Activated CD8-positive, alpha-beta memory T cell treated with anti-CD3 and anti-CD28 coated beads, Interleukin-2, amount 50 U/mL, for 48 hours (primary cell): ENCODE results near the gene SNX13.

Experiments
- DNase-seq: peaks from one replicate; pipeline ENCODE4 v3.0.0-alpha.2; 2020

The SNX13 gene

GRCh38 chr7:17773289-17773626 lies 167.0 kb downstream of the SNX13 start:
- DNase-seq, result no peak

- DNase-seq, result no peak
Observed at GRCh38 chr7:17772581-17773288, 167.6 kb downstream of the SNX13 start.

DNA sequence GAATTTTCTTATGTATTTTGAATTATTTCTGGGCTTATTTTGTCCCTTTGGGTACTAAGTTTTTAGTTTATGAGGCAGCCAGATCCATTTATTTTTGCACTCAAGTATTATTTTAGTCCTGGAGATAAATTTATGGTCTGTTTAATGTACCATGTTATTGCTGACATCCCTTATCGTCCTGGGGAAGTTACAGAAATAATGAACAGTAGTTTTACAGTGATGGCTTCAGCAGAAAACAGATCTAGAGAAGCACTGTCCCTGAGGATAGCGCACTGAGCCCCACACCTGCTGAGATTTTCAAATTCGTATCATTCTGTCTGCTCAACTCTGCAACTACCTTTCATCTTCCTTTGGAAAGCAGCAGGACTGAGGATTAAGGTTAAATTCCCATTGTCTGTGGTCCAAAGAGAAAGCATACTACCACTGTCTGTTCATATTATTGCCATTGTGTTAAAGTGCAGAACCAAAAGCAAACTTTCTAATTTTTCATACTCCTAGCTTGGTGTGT lies 168.3 kb downstream of the SNX13 start:
- no peak for DNase-seq

DNA sequence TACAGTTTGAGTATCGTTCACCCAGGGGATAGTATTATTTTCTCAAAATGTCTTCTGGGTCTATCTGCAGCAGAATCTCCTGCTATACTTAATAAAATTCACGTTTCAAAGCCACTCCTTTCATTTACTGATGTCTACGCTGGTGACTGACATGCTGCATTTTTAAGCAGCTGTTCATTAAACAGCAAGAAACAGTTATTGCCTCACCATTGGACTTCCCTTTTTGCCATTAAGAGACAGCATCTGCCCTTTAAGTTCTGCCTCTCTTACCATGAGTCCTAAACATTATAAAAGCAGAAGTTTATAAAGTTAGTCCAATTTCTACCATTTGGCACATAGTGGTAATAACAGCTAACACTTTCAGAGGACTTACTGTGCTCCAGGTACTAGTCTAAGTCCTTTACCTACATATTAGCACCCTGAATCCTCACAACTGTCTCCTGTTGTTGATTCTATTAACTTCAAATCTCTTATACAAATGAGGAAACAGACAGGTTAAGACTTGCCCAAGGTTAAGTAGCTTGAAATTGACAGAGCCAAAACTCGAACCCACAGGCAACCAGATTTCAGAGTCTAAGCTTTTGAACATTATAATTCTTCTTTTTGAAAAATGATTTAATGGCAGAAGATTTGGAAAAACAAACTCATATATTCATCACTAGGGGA lies 169.5 kb downstream of the SNX13 start:
- no peak for DNase-seq

GRCh38 chr7:17769918-17770317 lies 170.4 kb downstream of the SNX13 start:
- no peak for DNase-seq

GRCh38 chr7:17758008-17758407 lies 182.3 kb downstream of the SNX13 start:
- DNase-seq, result no peak

GRCh38 chr7:17746020-17746530 lies 194.2 kb downstream of the SNX13 start:
- DNase-seq, result no peak

GRCh38 chr7:17745610-17746009 lies 194.7 kb downstream of the SNX13 start:
- no peak for DNase-seq

GRCh38 chr7:17743316-17743715 lies 197.0 kb downstream of the SNX13 start:
- DNase-seq, result no peak

DNA sequence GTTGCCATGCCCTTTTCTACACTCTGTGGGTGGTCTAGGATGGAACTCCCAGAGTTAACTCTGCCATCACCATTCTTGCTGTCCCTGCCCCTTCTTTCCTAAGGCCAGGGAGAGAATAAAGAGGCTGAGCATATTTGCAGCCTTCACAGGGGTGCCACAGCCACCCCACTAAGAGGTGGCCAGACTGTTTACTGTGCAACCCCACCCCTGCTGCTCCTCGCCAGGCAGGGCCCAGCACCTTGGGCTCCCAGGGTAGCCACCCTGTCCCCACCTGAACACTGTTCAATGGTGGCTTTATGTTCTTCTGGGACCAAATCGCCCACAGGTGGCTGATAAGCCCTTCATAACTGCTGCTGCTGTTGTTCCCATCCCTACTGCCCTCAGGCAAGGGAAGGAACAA lies 198.9 kb downstream of the SNX13 start:
- DNase-seq, result no peak
